Vagina (tissue), 2 donors: ENCODE results near the gene SNTB2.

ENCODE experiments used
- CTCF ChIP-seq, 3 experiments: fragments of 450-650 bp in 2 of 3; fragments of 200-600 bp in 1 of 3; sonication (generic) in 1 of 3; IDR thresholded peaks; one replicate each; pipeline ENCODE4 v1.5.1; 2017 to 2019; ENCODE audit warnings: antibody characterized with exemption in 3 of 3, mild to moderate bottlenecking in 2 of 3, moderate library complexity in 2 of 3
- POLR2A ChIP-seq, 2 donors: fragments of 450-650 bp; IDR thresholded peaks; one replicate each; pipeline ENCODE4 v1.6.1; 2017; ENCODE audit warnings: antibody characterized with exemption in 2 of 2, mild to moderate bottlenecking in 2 of 2, moderate library complexity in 2 of 2
- POLR2AphosphoS5 ChIP-seq, 2 donors: sonication (generic); formaldehyde crosslinking; IDR thresholded peaks; one replicate each; pipeline ENCODE4 v1.9.0; 2017; ENCODE audit warnings: antibody characterized with exemption in 2 of 2, mild to moderate bottlenecking in 2 of 2, low read depth in 1 of 2; ENCODE audit not compliant: insufficient read depth in 1 of 2

DNA sequence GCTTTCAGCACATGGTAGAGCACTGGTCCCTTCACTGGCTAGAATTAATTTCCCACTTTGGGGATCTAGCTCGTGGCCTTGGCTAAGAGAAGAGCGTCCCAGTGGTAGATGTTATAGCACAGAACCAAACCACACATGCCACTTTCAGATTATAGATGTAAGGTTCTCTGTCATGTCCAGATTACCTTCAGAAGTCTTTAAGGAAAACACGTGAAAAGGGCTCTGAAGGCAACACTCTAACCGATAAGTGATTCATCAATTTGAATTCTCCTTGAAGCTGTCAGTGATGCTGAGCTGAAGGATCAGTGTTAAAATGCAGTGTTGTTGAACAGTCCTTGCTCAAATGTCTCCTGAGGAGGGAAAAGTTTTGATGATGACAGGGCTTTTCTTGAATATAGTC, 80.7 kb downstream of the SNTB2 start:
- no peak for TF ChIP-seq CTCF (IDR thresholded peaks at IDR 0.05)
- TF ChIP-seq POLR2A (IDR thresholded peaks at IDR 0.05), result no peak
- TF ChIP-seq POLR2AphosphoS5 (IDR thresholded peaks at IDR 0.05; ENCODE audit: insufficient read depth in 1 of 2, low read depth in 1 of 2), result no peak
